Measurements from ENCODE around the gene DPYSL3.

Gene DPYSL3

GRCh38 chr5:147451193-147451592 lies 58.7 kb downstream of the DPYSL3 start:
- Histone ChIP-seq H3K4me2 (ENCODE audit: low read length) (no peak overlapping the region), H3F3A (ENCODE audit: control insufficient read depth, insufficient read depth) (no peaks in the 10 kb centered on the region; the same call in 1 of the 2 replicates), H4K20me1 (ENCODE audit: control insufficient read depth, insufficient read depth, low read depth, low read length) (no peaks in the 10 kb centered on the region), H3K27ac (ENCODE audit: low read depth, low read length) (no peak overlapping the region), H3K4me3 (ENCODE audit: low read length) (no peak overlapping the region), H3K27me3 (ENCODE audit: control insufficient read depth, low read length) (peaks cover 27% of the 10 kb centered on the region), H3K4me1 (ENCODE audit: control insufficient read depth, low read length) (peaks cover 16% of the 10 kb centered on the region), H3K36me3 (ENCODE audit: control insufficient read depth, low read length) (no peaks in the 10 kb centered on the region), H3K9me2 (replicated peaks; ENCODE audit: control insufficient read depth, low read length) (no peaks in the 10 kb centered on the region), H3K9me3 (ENCODE audit: control insufficient read depth, insufficient read depth, low read length) (no peaks in the 10 kb centered on the region), H3K79me2 (ENCODE audit: control insufficient read depth, low read length) (no peaks in the 10 kb centered on the region)
- TF ChIP-seq CTCF (IDR thresholded peaks at IDR 0.05; ENCODE audit: low read depth, low read length, poor library complexity, severe bottlenecking) = no peak

- Histone ChIP-seq H3K27me3 (ENCODE audit: control insufficient read depth, low read length) (peaks cover 27% of the 10 kb centered on the region), H3K79me2 (ENCODE audit: control insufficient read depth, low read length) (no peaks in the 10 kb centered on the region), H4K20me1 (ENCODE audit: control insufficient read depth, insufficient read depth, low read depth, low read length) (no peaks in the 10 kb centered on the region), H3K9me3 (ENCODE audit: control insufficient read depth, insufficient read depth, low read length) (no peaks in the 10 kb centered on the region), H3K27ac (ENCODE audit: low read depth, low read length) (no peak overlapping the region), H3F3A (ENCODE audit: control insufficient read depth, insufficient read depth) (no peaks in the 10 kb centered on the region; the same call in 1 of the 2 replicates), H3K36me3 (ENCODE audit: control insufficient read depth, low read length) (no peaks in the 10 kb centered on the region), H3K4me2 (ENCODE audit: low read length) (no peak overlapping the region), H3K4me1 (ENCODE audit: control insufficient read depth, low read length) (peaks cover 10% of the 10 kb centered on the region), H3K4me3 (ENCODE audit: low read length) (no peak overlapping the region), H3K9me2 (replicated peaks; ENCODE audit: control insufficient read depth, low read length) (no peaks in the 10 kb centered on the region)
- TF ChIP-seq CTCF (IDR thresholded peaks at IDR 0.05; ENCODE audit: low read depth, low read length, poor library complexity, severe bottlenecking) (no peak), EZH2phosphoT487 (IDR thresholded peaks at IDR 0.05; ENCODE audit: borderline replicate concordance, low read length) (no peak)
Observed at GRCh38 chr5:147450606-147451005, 59.3 kb downstream of the DPYSL3 start.

GRCh38 chr5:147448766-147449165 lies 61.1 kb downstream of the DPYSL3 start:
- Histone ChIP-seq H3K79me2 (ENCODE audit: control insufficient read depth, low read length) (no peaks in the 10 kb centered on the region), H3K9me2 (replicated peaks; ENCODE audit: control insufficient read depth, low read length) (no peaks in the 10 kb centered on the region), H4K20me1 (ENCODE audit: control insufficient read depth, insufficient read depth, low read depth, low read length) (no peaks in the 10 kb centered on the region), H3K9me3 (ENCODE audit: control insufficient read depth, insufficient read depth, low read length) (no peaks in the 10 kb centered on the region), H3K4me1 (ENCODE audit: control insufficient read depth, low read length) (0 out of 2 replicates have a peak, but pooled peaks cover 3% of the 10 kb centered on the region), H3K27me3 (ENCODE audit: control insufficient read depth, low read length) (peaks cover 24% of the 10 kb centered on the region), H3F3A (ENCODE audit: control insufficient read depth, insufficient read depth) (no peaks in the 10 kb centered on the region), H3K4me3 (ENCODE audit: low read length) (no peak overlapping the region), H3K4me2 (ENCODE audit: low read length) (no peak overlapping the region), H3K36me3 (ENCODE audit: control insufficient read depth, low read length) (no peaks in the 10 kb centered on the region), H3K27ac (ENCODE audit: low read depth, low read length) (no peak overlapping the region)
- no peak for TF ChIP-seq EZH2phosphoT487 (IDR thresholded peaks at IDR 0.05; ENCODE audit: borderline replicate concordance, low read length)
- no peak for TF ChIP-seq CTCF (IDR thresholded peaks at IDR 0.05; ENCODE audit: low read depth, low read length, poor library complexity, severe bottlenecking)

GRCh38 chr5:147446523-147446922 lies 63.3 kb downstream of the DPYSL3 start:
- Histone ChIP-seq H3K36me3 (ENCODE audit: control insufficient read depth, low read length) (no peaks in the 10 kb centered on the region), H3F3A (ENCODE audit: control insufficient read depth, insufficient read depth) (no peaks in the 10 kb centered on the region), H3K27ac (ENCODE audit: low read depth, low read length) (no peak overlapping the region), H3K27me3 (ENCODE audit: control insufficient read depth, low read length) (peaks cover 5% of the 10 kb centered on the region), H3K4me2 (ENCODE audit: low read length) (no peak overlapping the region), H3K4me1 (ENCODE audit: control insufficient read depth, low read length) (no peaks in the 10 kb centered on the region), H4K20me1 (ENCODE audit: control insufficient read depth, insufficient read depth, low read depth, low read length) (no peaks in the 10 kb centered on the region), H3K9me2 (replicated peaks; ENCODE audit: control insufficient read depth, low read length) (no peaks in the 10 kb centered on the region), H3K79me2 (ENCODE audit: control insufficient read depth, low read length) (no peaks in the 10 kb centered on the region), H3K4me3 (ENCODE audit: low read length) (no peak overlapping the region), H3K9me3 (ENCODE audit: control insufficient read depth, insufficient read depth, low read length) (no peaks in the 10 kb centered on the region)
- no peak for TF ChIP-seq EZH2phosphoT487 (IDR thresholded peaks at IDR 0.05; ENCODE audit: borderline replicate concordance, low read length)
- TF ChIP-seq CTCF (IDR thresholded peaks at IDR 0.05; ENCODE audit: low read depth, low read length, poor library complexity, severe bottlenecking) = no peak

Measured in DOHH2 (cell line).